HPDE6-E6E7 (cell line): Measurements from ENCODE around the gene CAPZB.
A peak's percentile ranks its signal among the peaks of the same experiment; 100 is the strongest.

ENCODE experiments used
- DNase-seq: peaks from one replicate; pipeline ENCODE4 v3.0.0; 2011; ENCODE audit warnings: missing footprints; ENCODE audit errors: extremely low spot score

The CAPZB gene

DNA sequence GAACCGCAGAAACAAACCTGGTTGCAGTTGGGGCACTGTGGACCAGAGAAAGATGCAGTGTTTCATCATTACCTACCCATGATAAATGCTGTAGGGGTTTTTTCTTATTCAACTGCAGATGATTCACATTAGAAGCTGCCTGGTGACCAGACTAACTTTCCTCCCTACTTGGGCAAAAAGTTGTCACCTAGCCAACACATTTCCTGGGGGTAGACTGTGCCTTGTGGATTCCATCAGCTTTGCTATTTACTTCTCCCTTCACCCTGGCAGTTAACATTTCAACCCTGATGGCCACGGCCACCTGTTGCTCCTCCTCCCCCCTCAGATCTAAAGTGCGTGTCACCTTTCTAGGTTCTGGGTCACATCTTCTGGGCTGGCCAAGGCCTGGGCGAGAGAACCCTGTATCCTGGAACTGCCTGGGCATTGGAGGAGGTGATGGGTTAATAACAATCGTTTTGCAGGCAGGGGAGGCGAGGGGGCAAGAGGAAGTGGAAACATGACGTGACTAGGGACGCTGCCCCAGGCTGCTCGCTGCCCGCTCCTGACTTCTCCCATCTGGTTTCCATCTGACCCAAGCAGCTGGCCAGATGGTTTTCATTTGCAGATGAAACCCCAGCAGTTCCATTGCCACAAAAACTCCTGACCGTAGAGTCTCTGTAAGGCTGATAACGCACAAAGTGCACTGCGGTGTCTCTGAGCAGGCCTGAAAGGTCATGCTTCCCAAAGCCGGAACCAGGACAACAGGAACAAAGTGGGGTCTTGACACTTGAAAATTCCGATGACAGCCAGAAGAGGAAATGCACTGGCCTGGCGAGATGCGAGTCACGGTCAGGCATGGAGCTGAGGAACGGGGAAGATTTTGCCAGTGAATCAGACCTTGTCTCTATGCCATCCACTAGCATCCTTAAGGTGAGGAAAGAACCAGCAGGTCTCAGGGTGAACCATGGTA is 36.6 kb downstream of the CAPZB start:
- peak; percentile 63 for DNase-seq

DNA sequence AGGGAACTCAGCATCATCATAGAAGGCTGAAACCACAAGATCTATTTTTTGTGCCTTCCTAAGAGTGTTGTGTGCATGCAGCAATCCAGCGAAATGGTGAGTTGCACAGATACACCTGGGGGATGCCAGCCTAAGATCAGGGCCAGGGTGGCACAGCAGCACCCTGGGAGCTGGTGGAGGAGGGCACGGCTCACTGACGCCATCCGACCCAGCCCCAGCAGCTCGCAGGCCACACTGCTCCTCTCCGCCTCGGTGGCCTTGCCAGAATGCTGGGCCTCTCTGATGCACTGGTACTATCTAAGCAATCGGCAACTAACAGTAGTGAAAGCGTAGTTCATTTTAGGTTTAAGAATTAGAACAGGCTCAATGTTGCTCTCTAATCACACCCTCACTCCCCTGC is 37.8 kb downstream of the CAPZB start:
- no peak for DNase-seq

DNA sequence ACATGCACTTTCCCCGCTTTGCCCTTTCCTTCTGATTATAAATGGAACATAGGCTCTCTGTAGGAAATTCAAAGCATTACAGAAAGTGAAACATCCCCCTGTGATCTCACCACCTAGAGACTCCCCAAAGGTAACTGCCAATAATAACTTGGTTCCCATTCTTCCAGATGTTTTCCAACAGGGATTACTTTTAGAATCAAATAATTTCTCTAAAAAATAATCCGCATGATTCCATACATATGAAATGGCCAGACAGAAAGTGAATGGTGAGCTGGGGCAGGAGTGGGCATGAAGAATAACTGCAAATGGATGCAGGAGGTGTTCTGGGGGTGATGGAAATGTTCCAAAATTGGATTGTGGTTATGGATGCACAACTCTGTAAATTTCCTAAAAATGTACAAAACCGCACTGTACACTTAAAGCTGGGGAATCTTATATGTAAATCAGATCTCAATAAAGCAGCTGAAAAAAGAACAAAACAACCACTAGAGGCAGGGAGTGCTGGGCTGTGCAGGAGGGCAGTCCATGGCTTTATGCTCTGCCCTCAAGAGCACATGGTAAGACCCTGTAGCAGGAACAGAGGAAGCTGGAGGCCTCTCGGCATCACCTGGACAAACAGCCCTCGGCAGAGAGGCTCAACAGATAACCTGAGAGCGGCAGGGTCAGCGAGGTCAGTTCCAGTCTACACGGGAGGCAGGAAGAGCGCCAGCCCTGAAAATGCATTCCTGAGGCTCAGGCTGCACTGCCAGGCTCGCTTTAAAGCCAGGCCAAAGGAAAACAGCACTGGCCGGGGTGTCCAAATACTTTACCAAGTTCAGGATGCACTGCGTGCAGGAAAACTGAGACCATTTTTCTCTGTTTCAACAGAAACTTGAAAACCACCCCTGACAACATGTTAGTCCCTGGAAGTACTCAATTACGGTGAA is 39.7 kb downstream of the CAPZB start:
- no peak for DNase-seq

GRCh38 chr1:19444296-19445021 is 40.9 kb downstream of the CAPZB start:
- no peak for DNase-seq

GRCh38 chr1:19443326-19443725 is 42.0 kb downstream of the CAPZB start:
- DNase-seq: no peak

- DNase-seq: no peak
Observed at GRCh38 chr1:19442154-19443096, 42.9 kb downstream of the CAPZB start.

DNA sequence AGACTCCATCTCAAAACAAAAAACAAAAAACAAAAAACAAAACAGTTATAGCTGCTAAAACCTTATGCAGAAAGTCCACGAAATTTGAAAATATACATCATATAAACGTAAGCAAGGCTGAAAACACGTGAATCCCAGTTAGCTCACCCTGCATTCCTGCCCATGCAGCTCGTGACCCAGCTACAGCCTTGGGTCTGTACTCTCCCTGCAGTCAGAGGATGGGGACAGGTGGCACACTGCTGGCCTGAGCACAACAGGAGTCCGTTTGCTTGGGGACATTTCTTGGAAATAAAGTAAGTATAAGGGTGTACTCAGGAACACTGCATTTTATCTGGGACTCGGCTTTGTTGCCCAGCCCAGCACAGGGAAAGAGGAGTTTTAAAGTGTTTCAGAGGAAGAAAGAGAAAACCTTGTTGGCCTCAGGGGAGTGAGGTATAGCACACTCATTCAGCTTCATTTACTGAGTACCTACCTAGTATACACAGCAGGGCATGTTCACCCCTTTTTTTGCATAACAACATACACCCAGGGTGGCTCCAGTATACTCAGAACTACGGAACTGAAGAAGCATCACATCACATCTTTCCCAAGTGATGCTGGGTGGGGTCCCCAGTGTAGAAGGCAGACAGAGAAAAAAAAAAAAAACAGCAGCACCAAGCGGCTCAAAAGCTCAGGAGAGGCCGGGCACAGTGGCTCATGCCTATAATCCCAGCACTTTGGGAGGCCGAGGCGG is 44.1 kb downstream of the CAPZB start:
- DNase-seq: no peak

GRCh38 chr1:19439464-19440171 is 45.7 kb downstream of the CAPZB start:
- DNase-seq: no peak

DNA sequence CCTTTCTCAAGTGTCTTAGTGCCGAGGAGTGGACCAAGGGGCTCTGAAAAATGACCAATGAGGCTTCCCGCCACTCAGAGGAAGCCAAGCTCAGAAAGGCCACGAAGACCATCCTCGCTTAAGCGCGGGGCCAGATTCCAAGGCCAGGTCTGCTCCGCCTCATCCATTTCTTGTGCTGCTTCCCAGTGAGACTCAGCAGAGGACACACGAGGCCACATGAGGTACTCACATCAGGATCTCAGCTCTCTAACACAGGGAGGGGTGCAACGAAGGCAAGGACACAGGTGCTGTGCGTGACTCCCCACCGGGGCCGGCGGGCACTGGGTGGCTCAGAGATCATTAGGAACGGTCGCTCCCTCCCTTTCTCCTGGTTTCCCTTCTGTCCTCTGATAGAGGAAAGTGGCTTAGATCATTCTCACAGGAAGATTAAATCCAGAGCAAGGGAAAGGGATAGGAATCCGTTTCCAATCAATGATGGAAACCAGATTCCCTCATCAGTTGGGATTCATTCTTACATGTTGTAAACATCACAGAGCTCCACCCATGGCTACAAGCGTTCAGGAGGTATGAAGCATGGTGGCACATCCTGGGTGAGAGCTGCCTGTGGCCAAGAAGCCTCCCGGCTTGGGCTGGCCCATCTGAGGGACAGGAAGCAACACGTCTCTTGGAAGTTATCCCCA is 46.7 kb downstream of the CAPZB start:
- DNase-seq: no peak

- no peak for DNase-seq
Observed at GRCh38 chr1:19437891-19438294, 47.4 kb downstream of the CAPZB start.

- peak; percentile 41 for DNase-seq
Observed at GRCh38 chr1:19436716-19437476, 48.4 kb downstream of the CAPZB start.

DNA sequence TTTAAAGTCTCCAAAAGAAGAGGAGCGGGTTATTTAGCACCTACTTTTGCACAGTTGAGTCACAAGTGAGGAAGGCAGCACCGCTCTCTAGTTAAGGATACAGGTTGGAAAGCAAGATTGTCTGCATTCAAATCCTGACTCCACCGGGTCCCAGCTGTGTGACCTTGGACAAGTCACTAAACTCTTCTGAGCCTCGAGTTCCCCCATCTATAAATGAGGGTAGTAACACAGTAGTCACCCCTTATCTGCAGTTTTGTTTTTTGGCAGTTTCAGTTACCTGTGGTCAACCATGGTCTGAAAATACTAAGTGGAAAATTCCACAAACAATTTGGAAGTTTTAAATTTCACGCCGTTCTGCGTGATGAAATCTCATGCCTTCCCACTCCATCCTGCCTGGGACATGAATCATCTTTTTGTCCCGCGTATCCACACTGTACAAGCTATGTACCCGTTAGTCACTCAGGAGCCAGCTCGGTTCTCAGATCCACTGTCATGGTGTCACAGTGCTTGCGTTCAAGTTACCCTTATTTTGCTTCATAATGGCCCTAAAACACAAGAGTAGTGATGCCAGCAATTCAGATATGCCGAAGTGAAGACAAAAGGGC is 49.4 kb downstream of the CAPZB start:
- no peak for DNase-seq

DNA sequence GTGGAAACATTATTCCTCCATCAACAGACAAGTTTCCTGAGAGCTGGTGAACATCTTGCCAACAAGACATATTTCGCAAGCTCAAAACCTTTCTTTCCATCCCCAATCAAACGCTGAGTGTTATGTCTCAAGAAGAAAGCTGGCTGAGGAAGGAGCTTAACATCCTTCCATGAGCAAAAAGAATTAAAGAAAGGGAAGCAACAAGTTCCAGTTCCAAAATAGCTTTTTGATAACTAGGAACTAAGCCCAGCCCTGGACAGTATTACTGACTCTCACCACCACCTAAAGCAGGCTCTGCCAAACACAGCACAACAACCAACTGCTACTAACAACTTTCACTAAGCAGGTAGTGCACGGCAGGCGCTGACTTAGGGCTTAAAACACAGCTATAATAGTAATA is 50.2 kb downstream of the CAPZB start:
- no peak for DNase-seq

GRCh38 chr1:19433719-19433998 is 51.7 kb downstream of the CAPZB start:
- no peak for DNase-seq

GRCh38 chr1:19432943-19433718 is 52.2 kb downstream of the CAPZB start:
- no peak for DNase-seq

GRCh38 chr1:19430121-19431068 is 54.9 kb downstream of the CAPZB start:
- peak; percentile 49 for DNase-seq
